GM18502 (cell line): ENCODE data around the gene COPG1.

Experiments used
- ATAC-seq: cut with Tn5 transposase; IDR thresholded peaks from one replicate; pipeline ENCODE4 v1.9.1; 2021; ENCODE audit warnings: mild to moderate bottlenecking; ENCODE audit not compliant: unreplicated experiment, poor library complexity

The COPG1 gene

DNA sequence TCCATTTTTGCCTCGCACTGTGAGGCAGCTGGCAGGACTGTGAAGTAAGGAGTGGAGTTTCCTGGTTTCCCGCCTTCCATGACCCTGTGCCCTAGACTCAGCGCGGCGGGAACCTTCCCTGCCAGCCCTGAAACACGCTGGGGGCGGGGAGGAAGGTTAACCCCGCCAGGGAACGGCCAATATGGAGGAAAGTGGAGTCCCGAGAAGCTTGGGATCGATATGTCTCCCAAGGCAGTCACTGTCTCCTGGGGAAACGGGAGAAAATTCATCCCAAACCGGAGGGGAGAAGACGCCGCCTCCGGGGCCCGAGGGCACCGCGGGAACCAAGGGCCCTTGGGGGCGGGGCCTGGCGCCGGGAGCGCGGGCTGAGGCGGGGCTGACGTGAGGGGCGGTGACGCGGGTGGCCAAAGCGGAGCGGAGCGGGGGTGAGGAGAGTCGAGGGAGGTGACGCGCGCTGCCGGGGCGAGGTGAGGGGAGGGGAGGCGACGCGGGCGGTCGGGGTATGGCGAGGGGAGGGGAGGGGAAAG is 29.1 kb downstream of the COPG1 start, which contains the start of gene HMCES:
HMCES (plus strand) TSS at position 432 of the 527 bp plus-strand sequence. CDS start 863 bp downstream, outside the sequence.
- peak; percentile 54 for ATAC-seq

DNA sequence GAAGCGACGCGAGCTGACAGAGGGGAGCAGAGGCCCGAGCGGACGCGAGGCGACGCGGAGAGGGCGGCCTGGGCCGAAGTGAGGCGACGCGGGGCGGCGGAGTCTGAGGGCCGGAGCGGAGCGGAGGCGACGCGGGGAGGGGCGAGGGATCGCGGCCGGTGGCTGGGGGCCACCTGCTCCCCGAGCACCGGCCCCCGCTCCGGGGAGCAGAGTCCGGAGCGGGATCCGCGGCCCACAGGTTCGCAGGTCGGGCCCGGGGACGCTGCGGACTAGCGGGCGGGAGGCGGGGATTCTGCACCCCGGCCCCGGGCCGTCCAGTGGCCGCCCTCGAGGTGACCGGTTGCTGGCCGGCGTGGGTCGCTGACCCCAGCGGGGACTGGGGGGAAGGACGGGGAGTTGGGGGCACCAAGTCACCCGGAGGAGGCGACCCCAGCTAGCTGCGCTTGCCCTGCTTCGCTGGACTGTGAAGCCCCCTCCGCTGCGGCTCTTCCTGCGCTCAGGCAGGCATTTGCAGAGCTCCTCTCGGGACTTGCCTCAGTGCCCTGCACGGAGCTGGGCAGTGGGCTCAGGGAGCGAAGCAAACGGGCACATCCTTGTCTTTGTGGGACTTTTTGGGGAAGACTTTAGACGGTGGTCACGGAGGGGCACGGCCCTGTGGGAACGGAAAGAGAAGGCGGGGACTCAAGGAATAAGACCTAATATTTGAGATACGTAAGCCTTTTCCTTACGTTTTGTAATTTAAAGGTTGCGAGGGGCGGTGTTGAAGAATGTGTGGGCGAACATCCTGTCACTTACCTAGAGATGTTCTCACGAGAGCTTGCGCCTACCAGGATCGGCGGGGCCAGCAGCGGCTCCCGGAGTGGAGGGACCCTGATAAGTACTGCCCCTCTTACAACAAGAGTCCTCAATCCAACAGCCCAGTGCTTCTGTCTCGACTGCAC is 29.8 kb downstream of the COPG1 start:
- peak; percentile 3 for ATAC-seq

DNA sequence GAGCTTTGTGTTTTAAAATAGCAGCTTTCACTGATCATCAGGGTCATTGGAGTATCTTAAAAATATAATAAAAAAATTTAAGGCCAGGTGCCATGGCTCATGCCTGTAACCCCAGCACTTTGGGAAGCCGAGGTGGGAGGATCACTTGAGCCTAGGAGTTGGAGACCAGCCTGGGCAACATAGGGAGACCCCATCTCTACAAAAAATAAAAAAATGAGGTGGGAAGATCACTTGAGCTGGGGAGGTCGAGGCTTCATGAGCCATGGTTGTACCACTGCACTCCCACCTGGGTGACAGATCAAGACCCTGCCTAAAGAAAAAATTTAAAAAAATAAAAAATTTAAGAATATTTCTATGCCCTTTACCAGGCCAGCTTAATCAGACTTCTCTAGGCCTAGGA is 30.8 kb downstream of the COPG1 start:
- no peak for ATAC-seq

DNA sequence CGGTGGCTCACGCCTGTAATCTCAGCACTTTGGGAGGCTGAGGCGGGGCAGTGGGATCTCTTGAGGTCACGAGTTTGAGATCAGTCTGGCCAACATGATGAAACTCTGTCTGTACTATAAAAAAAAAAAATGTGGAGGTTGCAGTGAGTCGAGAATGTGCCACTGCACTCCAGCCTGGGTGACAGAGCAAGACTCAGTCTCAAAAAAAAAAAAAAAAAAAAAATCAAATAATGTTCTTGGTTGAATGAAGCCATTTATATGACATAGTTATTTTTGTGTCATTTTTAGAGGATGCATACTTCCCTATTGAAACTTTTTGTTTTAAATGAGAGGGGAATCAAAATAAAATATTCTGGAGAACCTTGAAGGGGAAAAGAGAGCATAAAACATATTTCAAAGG is 32.3 kb downstream of the COPG1 start:
- ATAC-seq, result no peak

DNA sequence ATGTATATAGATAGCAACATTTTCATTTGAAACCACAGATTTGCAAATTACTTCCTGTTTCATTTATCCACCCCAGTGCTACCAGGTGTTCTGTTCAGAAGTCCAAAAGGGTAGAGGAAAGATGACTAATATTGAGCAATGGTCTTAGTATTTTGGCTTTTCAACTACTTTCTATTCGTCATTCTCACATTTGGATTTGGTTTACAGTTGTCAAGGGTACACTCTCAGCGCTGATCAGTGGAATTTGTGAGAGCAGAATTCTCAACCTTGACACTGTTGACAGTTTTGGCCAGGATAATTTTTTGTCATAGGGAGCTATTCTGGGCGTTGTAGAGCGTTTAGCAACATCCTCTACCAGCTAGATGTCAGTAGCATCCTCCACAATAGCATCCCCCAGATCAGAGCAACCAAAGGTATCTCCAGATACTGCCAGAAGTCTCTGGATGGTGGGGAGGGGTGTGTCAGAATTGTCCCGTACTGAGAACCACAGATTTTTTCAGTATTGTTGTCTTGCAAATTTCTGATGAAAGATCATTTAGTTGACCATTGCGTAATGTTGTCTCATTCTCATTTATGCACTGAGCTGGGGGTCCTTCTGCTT is 33.4 kb downstream of the COPG1 start:
- ATAC-seq, result peak; percentile 72

DNA sequence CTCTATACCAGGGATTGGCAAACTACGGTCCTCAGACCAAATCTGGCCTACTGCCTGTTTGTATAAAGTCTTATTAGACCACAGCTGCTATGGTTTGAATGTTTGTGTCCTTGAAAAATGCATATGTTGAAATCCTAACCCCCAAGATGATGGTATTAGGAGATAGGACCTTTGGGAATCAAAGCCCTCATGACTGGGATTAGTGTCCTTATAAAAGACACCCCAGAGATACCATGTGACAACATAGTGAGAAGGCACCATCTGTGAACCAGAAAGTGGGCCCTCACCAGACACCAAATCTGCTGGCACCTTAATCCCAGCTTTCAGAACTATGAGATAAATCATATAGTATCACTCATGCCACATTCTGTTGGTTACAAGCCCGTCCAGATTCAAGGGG is 36.7 kb downstream of the COPG1 start:
- no peak for ATAC-seq

DNA sequence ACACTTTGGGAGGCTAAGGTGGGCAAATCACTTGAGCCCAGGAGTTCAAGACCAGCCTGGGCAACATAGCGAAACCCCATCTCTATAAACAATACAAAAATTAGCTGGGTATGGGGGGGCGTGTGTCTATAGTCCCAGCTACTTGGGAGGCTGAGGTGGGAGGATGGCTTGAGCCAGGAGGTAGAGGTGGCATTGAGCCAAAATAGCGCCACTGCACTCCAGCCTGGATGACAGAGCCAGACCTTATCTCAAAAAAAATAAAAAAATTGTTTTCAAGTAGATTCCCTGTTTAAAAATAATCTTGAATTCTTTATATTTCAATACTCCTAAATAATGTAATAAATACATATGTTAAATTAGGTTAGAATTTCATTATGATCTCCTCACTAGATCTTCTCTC is 39.0 kb downstream of the COPG1 start:
- no peak for ATAC-seq

DNA sequence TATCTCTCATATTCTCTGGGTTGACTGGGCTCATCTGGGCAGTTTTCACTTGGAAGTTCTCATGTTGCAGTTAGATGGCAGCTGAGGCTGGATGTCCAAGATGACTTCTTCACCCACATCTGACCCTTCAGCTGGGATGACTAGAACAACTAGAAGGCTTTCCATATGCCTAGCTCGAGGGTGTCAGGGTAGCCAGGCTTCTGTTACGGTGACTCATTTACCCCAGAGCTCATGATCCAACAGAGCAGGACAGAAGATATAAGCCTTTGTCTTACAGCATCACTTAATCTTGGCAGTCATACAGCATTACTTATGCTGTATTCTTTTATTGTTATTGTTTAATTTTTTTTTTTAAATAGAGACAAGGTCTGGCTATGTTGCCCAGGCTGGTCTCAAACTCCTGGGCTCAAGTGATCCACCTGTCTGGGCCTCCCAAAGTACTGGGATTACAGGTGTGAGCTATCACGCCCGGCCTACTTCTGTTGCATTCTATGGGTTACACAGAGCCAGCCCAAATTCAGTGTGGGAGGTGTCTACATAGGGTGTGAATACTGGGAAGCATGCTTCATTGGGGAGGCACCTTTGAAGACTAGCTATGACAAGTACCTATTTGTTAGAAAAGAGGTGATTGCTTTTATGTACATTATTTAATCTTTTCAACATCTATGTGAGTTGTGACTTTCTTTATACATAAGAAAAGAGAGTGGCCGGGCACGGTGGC is 40.0 kb downstream of the COPG1 start:
- ATAC-seq, result no peak

DNA sequence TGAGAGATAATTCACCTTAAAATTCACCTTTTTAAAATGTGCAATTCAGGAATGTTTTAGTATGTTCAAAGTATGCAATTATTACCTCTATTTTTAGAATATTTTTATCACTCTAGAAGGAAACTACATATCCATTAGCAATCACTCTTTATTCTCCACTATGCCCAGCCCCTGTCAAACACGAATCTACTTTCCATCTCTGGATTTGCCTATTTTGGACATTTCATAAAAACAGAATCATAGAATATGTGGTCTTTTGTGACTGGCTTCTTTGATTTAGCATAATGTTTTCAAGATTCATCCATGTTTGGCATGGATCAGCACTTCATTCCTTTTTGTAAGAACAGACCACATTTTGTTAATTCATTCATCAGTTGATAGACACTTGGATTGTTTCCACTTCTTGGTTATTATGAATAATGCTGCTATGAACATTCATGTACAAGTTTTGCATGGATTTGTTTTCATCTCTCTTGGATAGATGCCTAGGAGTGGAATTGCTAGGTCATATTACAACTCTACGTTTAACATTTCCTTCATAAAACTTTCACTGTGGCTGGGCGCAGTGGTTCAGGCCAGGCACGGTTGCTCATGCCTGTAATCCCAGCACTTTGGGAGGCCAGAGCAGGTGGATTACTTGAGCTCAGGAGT is 42.0 kb downstream of the COPG1 start:
- ATAC-seq, result no peak

DNA sequence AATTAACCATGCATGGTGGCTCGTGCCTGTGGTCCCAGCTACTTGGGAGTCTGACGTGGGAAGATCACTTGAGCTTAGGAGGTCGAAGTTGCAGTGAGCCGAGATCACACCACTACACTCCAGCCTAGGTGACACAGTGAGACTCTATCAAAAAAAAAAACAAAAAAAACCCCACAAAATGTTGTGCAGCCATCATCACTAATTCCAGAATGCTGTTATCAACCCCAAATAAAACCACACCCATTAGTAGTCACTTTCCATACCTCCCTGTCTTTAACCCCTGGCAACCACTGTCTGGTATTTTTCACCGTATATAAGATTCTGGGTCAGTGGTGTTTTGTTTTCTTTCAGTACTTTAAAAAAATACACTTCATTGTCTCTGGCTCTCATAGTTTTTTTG is 45.9 kb downstream of the COPG1 start:
- no peak for ATAC-seq

DNA sequence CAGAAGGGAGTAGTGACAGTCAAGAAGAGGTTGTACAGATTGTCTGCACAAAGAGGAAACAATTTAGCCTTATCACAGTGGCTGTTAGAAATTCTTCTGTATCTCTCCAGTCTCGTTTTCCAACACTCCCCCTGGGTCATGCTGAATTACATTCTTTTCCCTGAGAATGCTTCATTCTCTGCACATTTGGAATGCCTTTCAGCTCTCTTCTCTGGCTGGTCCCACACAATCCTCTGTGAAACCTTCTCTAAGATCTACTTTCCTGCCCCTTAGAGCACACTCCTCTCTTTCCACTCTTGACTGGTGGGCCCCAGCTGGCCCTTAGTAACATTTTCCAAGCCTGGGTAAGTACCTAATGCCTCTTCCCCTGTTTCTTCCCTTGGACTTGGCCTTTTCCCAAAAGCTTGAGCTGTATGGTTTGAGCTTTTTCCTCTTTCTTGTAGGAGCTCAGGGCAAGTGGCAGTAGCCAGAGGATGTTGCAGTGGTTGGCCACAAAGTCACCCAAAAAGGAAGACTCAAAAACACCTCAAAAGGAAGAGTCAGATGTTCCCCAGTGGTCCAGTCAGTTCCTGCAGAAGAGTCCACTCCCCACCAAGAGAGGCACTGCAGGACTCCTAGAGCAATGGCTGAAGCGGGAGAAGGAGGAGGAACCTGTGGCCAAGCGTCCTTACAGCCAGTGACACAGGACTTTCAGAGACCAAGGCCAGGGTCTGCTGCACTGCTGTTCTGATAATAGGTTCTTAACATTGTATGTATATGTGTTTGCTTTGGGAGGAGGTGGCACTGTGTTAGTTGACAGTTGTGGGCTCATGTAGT is 54.9 kb downstream of the COPG1 start:
- no peak for ATAC-seq

DNA sequence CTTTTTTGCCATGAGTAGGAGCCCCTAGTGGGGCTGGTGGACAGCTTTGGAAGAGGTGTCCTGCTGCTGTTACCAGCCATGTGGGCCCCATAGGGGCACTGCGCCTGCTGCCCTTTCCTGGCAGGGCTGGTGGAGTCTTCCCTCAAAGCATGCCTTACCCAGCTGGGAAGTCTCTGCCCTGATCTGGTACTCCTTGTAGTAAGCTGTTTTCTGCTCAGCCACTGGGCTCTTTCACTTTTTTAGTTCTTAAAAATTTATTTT is 55.5 kb downstream of the COPG1 start:
- ATAC-seq, result no peak

DNA sequence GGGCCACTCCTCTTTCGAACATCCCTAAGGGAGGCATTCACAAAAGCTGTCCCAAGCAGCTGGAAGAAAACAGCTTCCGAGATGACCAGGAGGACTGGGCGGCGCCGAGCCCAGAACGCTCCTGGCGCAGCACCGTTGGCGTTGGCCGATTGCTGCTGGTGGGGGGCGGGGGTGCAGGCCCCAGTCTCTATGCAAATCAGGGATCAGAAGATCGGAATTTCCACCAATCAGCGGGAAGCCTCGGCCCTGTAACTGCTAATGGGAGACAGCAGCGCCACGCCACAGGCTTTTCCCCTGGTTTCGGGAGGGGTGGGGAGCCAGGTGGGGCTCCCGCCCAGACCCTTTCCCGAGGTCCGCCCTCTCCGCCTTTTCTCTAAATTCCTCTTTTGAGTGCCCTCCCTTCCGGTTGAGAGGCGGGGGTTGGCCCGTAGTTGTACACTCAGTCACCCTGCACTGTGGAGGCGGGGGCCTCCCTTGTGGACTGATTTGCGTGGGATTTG is 56.2 kb downstream of the COPG1 start:
- ATAC-seq, result no peak

DNA sequence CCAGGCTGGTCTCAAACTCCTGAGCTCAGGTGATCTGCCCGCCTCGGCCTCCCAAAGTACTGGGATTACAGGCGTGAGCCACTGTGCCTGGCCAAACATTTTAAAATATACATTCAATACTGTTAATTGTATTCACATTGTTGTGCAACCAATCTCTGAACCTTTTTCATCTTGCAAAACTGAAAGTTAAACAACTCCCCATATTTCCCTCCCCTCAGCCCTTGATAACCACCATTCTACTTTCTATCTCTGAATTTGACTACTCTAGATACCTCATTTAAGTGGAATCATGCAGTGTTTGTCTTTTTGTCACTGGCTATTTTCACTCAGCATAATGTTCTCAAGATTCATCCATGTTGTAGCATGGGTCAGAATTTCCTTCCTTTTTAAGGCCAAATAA is 59.2 kb downstream of the COPG1 start:
- ATAC-seq, result no peak

DNA sequence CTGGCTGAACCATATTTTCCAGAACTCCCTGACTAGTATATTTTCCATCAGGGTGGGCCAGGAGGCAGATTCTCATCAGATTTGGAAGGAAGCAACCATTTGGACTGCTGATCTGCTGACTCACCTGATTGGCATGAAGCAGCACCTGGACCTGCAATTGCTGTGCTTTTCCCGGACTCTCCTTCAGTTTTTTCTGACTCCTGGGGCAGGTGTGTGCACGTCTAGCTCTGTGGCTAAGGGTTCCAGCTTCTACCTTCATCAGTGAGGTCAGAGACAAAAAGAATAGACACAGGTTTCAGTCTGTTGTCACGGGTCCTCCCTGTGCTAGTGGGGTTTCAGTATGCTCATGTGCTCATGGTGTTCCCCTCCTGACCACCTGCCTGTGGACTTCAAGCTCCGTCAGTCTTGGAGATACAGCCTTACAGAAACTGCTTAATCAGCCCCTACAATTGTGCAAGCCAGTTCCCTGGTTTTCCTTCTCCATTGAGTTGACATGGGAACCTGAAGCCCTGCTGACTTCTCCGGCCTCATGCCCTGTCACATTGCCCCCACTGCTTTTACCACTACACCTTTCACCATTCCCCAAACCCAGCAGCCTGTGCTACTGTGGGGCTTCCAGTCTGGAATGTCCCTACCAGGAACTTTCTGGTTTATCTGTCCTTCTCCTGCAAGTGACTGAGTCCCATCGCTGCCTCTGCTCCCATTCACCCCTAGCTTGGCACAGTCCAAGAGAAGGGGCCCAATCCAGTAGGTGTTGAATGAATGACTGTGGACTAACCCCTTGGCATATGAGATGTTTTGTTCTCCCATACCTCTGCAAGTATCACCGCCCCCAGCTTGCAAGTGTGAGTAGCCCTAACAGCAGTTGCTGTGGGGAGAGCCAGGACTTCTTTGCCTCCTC is 61.0 kb downstream of the COPG1 start:
- no peak for ATAC-seq

DNA sequence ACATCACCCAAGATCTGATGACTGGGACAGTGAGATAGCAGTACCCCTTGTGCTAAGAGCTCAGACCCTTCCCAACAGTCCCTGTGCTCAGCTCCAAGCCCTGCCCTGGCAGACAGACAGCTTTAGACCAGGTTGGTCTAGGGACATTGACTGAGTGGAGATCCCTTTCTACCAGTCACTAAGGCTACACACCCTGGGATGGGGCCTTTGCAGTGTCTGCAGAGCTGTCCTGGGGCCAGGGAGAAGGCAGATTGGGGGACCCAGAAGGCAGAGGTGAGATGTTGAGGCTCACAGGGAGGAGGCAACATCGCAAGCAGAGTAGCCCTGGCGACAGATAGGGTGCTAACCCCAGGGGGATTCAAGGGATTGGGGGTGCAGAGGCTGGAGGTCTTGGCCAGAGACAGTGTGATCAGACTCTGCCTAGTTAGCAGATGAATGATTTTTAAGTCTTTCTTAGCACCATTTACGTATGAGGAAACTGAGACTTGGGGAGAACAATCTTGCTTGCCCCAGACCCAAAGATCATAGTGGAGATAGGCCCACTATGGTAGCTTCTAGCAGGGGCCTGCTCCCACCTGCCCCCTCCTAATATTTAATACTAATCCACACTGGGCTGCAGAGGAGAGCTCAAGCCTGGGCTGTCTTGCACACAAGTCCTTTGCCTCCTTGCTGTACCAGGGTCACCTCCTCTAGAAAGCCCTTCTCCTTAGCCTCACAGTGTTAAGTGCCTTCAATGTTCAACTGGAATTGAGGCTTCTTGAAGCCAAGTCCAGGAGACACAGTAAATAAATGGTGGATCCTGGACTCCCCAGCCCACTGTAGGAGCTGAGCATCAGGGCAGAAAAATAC is 61.9 kb downstream of the COPG1 start:
- no peak for ATAC-seq

DNA sequence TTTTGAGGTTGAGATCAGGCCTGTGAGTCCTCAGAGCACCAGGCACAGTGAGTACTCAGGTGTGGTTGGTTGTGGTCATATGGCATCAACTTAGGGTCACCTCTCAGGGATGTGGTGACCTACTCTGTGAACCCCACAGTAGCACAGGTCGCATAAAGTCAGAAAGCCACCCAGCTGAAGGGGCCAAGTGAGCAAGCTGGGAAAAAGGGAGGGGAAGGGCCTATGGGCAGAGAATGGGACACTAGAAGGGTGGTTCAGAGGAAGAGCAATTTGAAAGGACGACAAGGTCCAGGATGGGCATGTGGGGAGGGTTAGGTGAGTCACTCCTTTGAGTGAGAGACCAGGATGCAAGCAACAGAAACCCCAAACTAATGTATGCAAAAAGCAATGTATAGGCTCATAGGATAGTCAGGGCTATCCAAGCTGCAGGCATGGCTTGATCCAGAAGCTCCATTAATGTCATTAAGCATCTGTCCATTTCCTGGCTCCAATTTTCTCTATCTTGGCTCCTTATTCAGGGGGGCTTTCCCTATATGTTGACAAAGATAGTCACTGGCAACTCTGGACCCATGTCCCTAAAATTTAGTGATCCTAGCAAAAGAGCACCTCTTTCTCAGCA is 62.7 kb downstream of the COPG1 start:
- no peak for ATAC-seq
